Nephron (organoid): ENCODE measurements around the gene PINLYP.

Source experiments
- H3K27ac Mint-ChIP-seq, 3 experiments: 2 replicates each; pipeline ENCODE4 v1.8.0; 2020; ENCODE audit warnings: mixed read lengths in 3 of 3, mild to moderate bottlenecking in 2 of 3, moderate library complexity in 1 of 3
- H3K27me3 Mint-ChIP-seq: 2 replicates; pipeline ENCODE4 v1.8.0; 2021; ENCODE audit warnings: low read depth, mild to moderate bottlenecking, moderate library complexity, mixed read lengths
- H3K36me3 Mint-ChIP-seq: 2 replicates; pipeline ENCODE4 v1.8.0; 2020; ENCODE audit warnings: low read depth, mixed read lengths
- H3K4me1 Mint-ChIP-seq: 2 replicates; pipeline ENCODE4 v1.8.0; 2020; ENCODE audit warnings: mixed read lengths
- H3K4me3 Mint-ChIP-seq, 3 experiments: 2 replicates each; pipeline ENCODE4 v1.8.0; 2020; ENCODE audit warnings: mild to moderate bottlenecking in 3 of 3, mixed read lengths in 3 of 3, moderate library complexity in 2 of 3
- H3K9me3 Mint-ChIP-seq: 2 replicates; pipeline ENCODE4 v1.8.0; 2020; ENCODE audit warnings: mixed read lengths
- TF ChIP-seq, protein P1 (sequence below), 3 experiments: fragments of 200-600 bp; sonication (generic); IDR thresholded peaks; one replicate each; pipeline ENCODE4 v1.5.0; 2021; ENCODE audit warnings: antibody characterized with exemption in 3 of 3; ENCODE audit not compliant: unreplicated experiment in 3 of 3

Gene PINLYP

DNA sequence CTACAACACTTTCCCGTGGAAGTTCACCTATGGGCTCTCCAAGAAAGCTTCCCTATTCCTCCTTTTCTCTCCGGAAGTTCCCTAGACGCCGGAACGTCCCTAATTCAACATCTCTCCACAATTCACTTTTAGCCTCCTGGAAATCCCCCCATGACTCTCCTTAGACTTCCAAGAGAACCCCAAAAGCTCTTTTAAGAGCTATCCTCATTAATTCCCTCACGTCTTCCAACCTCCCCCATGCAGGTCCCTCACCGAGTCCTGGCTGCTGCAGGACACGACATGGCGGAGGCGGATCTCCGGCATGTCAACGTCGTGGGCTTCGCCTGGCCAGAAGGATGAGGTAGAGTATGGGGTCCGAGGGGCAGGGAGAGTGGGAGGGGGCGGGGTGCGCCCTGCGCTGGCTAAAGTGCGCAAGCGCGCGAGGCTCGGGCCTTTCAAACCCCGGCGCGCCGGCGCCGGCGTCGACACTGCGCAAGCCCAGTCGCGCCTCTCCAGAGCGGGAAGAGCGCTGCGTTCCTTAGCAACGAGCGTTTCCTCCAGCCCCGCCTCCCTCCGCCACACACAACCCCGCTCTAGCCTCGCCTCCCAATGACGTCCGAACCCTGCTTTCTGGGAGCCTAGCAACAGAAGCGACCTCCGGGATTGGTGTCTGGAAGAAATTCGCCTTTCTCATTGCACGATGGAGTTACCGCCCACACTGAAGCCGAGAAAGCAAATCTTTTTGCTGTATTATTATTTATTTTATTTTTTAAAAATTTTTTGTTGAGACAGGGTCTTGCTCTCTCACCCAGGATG, at the start of gene PINLYP, which contains the start of gene XRCC1:
PINLYP (plus strand) TSS at position 646 of the 795 bp plus-strand sequence. CDS start 1,391 bp downstream, outside the sequence.
XRCC1 (minus strand) TSS at position 372 of the 795 bp plus-strand sequence; CDS start at position 303, 69 bp downstream.
- Mint-ChIP-seq H3K4me3 (peak within 1 kb of the TSS; percentile 95 to 99 (median 96)), H3K4me1 (peaks cover 47% of the 10 kb centered on the region), H3K9me3 (no peaks in the 10 kb centered on the region), H3K36me3 (peaks cover 16% of the 10 kb centered on the region), H3K27ac (peak within 1 kb of the TSS; percentile 88 to 98 (median 97)), H3K27me3 (no peaks in the 10 kb centered on the region)
- TF ChIP-seq, protein P1, sequence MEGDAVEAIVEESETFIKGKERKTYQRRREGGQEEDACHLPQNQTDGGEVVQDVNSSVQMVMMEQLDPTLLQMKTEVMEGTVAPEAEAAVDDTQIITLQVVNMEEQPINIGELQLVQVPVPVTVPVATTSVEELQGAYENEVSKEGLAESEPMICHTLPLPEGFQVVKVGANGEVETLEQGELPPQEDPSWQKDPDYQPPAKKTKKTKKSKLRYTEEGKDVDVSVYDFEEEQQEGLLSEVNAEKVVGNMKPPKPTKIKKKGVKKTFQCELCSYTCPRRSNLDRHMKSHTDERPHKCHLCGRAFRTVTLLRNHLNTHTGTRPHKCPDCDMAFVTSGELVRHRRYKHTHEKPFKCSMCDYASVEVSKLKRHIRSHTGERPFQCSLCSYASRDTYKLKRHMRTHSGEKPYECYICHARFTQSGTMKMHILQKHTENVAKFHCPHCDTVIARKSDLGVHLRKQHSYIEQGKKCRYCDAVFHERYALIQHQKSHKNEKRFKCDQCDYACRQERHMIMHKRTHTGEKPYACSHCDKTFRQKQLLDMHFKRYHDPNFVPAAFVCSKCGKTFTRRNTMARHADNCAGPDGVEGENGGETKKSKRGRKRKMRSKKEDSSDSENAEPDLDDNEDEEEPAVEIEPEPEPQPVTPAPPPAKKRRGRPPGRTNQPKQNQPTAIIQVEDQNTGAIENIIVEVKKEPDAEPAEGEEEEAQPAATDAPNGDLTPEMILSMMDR (IDR thresholded peaks at IDR 0.05; ENCODE audit: unreplicated experiment in 3 of 3), result no peak

DNA sequence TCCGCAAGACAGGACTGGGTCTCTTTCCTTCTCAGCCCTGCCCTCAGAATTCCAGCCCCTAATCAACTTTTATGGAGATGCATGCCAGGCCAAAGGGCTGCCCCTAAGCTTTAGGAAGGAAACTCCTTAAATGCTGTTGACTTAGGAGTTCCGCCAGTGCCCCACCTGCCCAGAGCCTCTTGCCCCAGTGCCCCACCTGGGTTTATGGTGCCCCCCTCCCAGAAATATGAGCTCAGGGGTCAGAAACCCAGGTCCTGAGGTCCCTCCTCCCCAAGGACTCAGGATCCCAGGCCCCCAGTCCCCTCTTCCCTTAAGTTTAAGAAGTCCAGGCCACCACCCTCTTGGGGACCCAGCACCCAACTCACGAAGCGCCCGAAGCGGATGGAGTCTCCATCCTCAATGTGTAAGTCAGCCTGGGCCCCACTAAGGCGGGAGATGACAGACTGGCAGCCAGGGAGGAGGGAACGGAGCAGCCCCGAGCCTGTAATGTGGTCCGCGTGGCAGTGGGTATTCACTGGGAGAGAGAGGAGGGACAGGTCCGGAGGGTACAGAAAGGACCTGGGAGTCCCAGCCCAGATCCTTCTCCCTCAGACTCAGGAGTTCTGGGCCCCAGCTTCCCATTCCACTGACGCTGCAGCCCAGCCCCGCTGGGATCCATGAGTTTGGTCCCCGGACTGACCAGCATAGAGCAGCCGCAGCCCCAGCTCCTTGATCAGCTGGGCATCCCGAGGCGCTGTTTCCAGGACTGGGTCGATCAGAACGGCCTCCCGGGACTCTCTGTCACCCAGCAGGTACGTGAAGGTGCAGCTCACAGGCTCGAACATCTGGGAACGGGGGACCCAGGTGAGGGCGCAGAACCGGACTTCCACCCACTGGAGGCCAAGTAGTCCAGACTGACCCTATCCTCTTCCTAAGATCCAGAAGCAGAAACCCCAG, 49.5 kb upstream of the PINLYP start:
- Mint-ChIP-seq H3K36me3 (no peaks in the 10 kb centered on the region), H3K4me3 (peak overlapping the region; percentile 90 to 94 (median 94)), H3K27ac (peak overlapping the region; percentile 36 to 86 (median 80)), H3K9me3 (no peaks in the 10 kb centered on the region), H3K4me1 (peaks cover 17% of the 10 kb centered on the region), H3K27me3 (no peaks in the 10 kb centered on the region)
- TF ChIP-seq, protein P1 (IDR thresholded peaks at IDR 0.05; ENCODE audit: unreplicated experiment in 3 of 3), result no peak

DNA sequence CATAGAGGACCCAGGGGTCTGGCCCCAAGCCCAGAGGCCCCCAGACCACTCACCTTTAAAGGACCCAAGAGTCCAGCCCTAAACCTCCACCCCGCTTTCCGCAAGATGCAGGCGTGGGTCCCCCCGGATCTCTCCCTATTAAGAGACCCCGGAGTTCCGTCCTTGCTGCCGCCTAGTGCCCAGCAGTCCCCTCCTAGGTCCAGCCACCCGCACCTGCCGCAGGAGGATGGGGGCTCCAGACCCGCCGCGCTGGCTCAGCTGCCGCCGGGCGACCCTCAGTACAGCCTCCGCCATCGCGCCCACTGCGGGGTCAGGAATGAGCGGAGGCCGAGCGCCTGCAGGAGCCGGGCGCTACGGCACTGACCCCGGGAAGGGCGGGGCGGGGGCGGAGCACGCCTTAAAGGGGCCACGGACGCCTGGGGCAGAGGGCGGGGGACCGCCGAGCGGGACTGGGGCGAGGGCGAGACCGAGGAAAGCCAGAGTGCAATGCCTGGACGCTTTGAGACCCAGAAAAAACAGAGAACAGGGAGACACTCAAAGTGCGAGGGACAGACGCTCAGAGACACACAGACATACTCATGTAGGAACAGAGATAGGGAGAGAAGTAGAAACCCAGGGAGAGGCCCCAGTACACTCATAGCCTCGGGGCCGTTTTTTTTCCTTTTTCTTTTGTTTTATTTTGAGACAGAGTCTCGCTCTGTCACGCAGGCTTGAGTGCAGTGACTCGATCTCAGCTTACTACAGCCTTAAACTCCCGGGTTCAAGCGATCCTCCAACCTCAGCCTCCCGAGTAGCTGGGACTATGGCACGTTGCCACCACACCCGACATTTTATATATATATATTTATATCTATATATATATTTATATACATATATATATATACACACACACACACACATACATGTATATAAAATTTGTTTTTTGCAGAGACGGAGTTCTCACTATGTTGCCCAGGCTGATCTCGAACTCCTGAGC, 48.4 kb upstream of the PINLYP start, which contains the start of gene ETHE1:
ETHE1 (minus strand) TSS at position 318 of the 976 bp plus-strand sequence; CDS start at position 294, 24 bp downstream.
- Mint-ChIP-seq H3K27ac (peak within 1 kb of the TSS; percentile 80 to 89 (median 86)), H3K4me1 (peaks cover 17% of the 10 kb centered on the region), H3K36me3 (no peaks in the 10 kb centered on the region), H3K4me3 (peak within 1 kb of the TSS; percentile 90 to 94 (median 94)), H3K9me3 (no peaks in the 10 kb centered on the region), H3K27me3 (no peaks in the 10 kb centered on the region)
- TF ChIP-seq, protein P1 (IDR thresholded peaks at IDR 0.05; ENCODE audit: unreplicated experiment in 3 of 3), result no peak

DNA sequence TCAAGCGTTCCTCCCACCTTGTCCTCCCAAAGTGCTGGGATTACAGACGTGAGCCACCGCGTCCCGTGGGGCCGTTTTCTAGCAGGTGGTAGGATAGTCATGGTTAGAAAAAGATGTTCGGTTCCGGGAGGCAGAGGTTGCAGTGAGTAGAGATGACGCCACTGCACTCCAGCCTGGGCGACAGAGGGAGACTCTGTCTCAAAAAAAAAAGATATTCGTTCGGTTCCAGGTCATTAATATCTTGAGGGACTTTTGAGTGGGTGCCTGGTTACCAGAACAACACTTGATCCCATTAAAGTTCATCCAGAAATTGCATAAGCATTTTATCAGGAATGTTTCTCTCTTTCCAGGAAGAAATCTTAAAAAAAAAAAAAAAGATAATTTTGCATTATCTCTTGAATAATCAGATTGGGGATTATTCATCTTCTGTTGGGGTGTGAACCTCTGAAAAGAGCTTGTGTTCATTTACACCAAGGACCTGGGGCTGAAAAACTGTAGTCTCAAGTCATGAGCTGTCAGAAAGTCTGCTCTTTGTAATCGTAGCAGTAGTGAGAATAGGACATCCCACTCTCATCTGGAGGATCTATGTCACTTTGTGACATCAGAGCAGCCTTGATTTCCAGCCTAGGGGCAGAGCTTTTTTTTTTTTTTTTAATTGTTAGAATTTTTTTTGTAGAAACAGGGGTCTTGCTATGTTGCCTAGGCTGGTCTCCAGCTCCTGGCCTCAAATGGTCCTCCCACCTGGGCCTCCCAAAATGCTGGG, 47.6 kb upstream of the PINLYP start:
- peak overlapping the region; percentile 41 to 80 (median 43) for H3K27ac Mint-ChIP-seq
- TF ChIP-seq, protein P1 (IDR thresholded peaks at IDR 0.05; ENCODE audit: unreplicated experiment in 3 of 3), result no peak
- H3K9me3 Mint-ChIP-seq, result no peaks in the 10 kb centered on the region
- H3K36me3 Mint-ChIP-seq, result no peaks in the 10 kb centered on the region
- H3K4me1 Mint-ChIP-seq, result peaks cover 17% of the 10 kb centered on the region
- H3K27me3 Mint-ChIP-seq, result no peaks in the 10 kb centered on the region
- peak overlapping the region; percentile 66 to 90 (median 75) for H3K4me3 Mint-ChIP-seq
